Jurkat, Clone E6-1 (cell line): ENCODE results near the gene CCT3. TPM values are rescaled to one million over a fixed set of nuclear protein-coding genes. Genes with fewer than 3 reads are reported as not detected.

Experiments used
- DNase-seq: peaks from one replicate; pipeline ENCODE4 v3.0.0-alpha.2; 2011; ENCODE audit warnings: low read depth, low spot score
- H3K4me3 ChIP-seq: 2 replicates; pipeline ENCODE4 v1.5.1; 2011; ENCODE audit warnings: mild to moderate bottlenecking, low read length, control low read depth, moderate library complexity
- polyA plus RNA-seq: library from polyadenylated mRNA; unstranded; fragments of >200 nt; gene quantifications from one replicate; pipeline ENCODE4 v1.2.1, GENCODE V29; 2012; ENCODE audit warnings: missing spikeins; ENCODE audit not compliant: insufficient read length, insufficient read depth

CCT3 gene
- 653 TPM for polyA plus RNA-seq

DNA sequence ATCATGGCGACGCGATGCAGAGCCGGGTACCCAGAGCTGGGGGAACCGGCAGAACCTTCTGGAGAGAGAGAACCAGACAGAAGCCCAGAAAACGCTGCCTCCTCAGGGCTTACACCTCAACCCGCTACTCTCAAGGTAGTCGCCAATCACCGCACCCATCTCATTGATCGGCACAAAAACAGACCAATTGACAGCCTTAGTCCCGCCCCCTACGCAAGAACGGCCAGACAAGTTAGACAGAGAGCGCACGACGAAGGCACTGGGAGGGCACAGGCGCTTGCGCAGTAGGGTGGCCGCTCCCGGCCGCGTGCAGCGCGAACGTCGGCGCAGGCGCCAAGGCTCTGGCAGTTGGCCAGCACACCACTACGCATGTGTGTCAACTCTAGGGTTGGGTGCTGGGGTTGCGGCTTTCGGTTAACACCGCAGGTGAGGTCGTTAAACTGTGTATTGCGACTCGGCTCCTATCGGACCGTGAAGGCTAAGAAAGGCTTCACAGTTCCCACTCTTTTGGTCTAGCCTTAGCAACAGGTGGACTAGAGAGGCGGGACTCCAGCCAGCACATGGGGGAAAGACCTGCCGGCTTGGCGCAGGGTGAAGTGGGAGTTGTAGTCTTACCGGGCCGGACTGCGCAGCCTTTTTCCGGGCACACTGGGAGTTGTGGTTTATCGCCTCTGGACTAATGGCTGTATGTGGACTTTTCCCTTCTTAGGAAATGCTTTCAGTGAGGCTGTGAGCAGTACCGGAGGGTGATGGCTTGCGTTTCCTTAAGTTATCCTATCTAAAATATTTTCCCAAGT lies at the start of gene CCT3, which contains the start of gene TSACC:
Gene CCT3, minus strand, starts transcription at position 113 of the 797 bp plus-strand sequence. Its CDS starts 108 bp downstream, at position 5.
Gene TSACC, plus strand, starts transcription at position 347 of the 797 bp plus-strand sequence. CDS start 1,232 bp downstream, outside the sequence.
- H3K4me3 ChIP-seq = peak within 1 kb of the TSS; percentile 80
- DNase-seq = peak; percentile 100

DNA sequence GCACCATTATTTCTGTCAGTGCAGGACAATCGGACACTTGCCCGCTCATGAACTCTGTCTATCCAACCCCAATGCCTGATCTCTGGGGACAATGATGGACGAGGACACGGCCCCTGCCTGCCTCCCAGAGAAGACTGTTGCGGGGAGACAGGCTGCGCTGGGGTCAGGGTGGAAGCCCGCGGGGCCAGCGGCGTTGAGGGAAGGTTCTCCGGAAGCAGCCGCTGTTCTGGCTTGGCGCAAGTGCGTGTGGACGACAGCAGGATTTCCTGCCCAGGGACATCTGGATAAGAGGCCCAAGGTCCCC lies 49.7 kb upstream of the CCT3 start:
- DNase-seq = no peak
- H3K4me3 ChIP-seq = no peak overlapping the region

DNA sequence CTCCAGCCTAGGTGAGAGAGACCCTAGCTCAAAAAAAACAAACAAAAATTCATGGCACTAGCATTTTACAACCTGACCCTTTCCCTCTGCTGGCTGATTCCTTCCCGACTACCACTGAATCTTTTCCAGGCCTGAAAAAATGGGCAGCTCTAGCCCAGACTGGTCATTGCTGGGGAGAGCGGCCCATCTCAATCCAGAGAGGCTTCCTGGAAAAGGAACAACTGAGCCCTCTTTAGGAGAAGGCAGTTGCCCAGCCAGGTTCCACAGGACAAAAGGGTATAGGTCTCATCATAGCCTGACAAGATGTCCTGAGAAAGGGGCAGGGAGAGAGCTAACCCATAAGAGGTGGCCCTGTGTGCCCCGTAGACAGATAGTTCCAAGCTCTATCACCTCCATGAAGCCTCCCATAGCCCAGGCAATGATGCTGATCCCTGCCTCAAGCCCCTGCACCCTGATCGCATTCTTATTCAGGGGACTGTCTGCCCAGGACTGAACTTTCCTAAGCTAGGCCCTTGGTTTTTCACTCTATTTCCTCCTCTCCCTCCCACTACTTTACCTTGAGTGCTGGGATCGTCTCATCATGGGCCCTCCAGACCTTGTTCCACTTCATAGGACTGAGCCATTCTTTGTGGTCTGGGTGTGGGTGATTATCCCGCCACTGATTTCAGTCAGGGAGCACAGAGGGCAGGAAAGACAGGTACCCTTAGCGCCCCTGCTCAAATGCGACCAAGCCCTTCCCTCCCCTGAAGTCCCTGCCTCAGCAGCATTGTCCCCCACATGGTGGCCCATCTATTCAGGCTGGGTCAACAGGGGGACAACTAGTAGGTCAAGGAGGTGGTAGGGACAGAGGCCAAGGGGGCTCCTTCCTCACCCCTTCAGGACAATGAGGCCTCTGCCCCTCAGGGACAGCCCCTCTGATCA lies 49.1 kb upstream of the CCT3 start:
- no peak overlapping the region for H3K4me3 ChIP-seq
- DNase-seq = no peak

DNA sequence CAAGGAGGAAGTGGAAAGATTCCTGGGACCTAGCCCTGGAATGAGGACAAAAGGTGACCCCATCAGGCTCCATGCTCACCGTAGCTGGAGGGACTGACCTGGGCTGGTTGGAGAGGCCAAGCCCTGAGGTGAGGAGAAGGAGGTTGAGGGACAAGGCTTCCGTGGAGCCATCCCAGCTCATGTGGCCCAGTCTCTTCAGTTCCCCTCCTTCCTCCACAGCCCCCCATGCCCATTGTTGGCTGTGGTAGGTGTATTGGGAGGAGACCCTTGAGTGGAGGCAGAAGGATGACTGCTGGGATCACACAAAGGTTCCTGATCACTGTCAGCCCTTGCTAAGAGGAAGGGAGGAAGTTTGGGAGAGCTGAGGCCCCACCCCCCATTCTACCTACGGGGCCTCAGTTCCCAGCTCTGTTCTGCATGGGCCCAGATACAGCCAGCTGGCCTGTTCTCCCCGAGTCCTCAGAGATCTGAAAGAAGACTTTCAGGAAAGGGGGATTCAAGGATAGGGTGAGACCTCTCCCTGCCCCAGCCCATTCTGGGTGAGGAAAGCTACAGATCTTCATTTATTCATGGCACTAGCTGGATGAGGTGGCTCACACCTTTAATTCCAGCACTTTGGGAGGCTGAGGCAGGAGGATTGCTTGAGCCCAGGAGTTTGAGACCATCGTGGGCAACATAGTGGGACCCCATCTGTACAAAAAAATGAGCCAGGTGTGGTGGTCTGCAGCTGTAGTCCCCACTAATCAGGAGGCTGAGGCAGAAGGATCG lies 48.2 kb upstream of the CCT3 start:
- DNase-seq = no peak
- H3K4me3 ChIP-seq = no peak overlapping the region

DNA sequence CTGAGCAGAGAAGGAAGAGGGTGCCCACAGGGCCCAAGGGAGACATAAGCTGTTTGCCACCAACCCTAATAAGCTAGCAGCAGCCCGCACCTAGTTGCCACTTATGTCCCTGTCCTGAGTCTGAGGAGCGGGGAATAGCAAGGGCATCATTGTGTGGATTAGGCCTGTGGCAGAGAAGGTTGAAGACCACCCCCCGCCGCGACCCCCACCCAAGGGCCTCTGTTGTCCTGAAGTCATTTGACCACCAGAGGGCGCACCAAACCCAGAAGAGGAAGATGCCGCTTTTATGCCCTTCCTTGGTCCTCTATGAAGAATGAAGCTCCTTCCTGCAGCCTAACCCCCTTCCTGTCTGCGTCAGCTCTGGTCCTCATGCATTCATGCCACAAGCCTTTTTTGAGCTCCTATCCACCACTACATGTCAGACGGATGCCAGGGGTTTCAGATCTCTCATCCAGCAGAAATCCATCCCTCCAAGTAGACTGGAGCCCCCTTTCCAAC lies 47.5 kb upstream of the CCT3 start:
- no peak overlapping the region; the same call in 1 of the 2 replicates for H3K4me3 ChIP-seq
- DNase-seq = peak; percentile 87

DNA sequence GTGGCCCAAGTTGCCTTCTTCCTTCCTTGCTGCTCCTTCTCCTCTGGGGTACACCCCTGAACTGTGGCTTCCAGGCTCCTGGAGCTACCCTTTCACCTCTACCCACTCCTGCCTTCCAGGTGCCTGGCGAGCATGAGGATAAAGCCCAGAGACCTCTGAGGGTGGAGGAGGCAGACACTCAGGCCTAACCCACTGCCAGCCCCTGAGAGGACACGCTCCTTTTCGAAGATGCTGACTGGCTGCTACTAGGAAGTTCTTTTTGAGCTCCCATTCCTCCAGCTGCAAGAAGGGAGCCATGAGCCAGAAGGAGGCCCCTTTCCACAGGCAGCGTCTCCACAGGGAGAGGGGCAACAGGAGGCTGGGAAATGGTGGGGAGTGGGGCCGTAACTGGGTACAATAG lies 46.6 kb upstream of the CCT3 start:
- no peak overlapping the region for H3K4me3 ChIP-seq

DNA sequence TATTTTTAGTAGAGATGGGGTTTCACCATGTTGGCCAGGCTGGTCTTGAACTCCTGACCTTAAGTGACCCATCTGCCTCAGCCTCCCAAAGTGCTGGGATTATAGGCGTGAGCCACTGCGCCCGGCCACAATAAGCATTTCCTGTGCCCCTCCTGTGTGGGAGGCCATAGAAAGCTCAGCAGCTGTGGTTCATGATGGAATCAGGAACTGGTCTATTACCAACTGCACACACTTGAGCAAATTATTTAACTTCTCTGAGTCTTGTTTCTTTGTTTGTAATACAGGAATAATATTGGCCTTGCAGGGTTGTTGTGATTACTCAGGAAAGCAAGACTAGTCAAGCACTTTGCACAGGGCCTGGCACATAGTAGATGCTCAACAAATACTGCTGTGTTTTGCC lies 45.9 kb upstream of the CCT3 start:
- DNase-seq = no peak
- H3K4me3 ChIP-seq = no peak overlapping the region

More for the DNA sequence above, 46.6 kb upstream of the CCT3 start:
- DNase-seq = no peak

DNA sequence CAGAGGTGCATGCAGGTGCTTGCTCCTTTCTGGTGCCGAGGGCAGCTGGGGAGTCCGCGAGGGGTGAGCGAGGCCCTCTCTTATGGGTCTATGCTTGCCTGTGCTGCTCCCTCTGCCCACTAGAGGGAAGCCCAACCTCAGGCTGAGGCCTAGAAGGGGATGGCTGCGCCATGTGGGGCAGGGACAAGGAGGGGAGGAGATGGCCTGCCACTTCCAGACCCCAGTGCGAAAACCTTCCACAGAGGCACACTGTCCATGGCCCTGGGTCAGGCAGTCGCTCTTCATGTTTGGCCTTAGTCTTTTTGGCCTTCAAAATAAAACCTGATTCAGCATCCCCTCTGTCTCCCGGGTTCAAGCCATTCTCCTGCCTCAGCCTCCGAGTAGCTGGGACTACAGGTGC lies 44.9 kb upstream of the CCT3 start:
- no peak overlapping the region for H3K4me3 ChIP-seq
- DNase-seq = peak; percentile 63

DNA sequence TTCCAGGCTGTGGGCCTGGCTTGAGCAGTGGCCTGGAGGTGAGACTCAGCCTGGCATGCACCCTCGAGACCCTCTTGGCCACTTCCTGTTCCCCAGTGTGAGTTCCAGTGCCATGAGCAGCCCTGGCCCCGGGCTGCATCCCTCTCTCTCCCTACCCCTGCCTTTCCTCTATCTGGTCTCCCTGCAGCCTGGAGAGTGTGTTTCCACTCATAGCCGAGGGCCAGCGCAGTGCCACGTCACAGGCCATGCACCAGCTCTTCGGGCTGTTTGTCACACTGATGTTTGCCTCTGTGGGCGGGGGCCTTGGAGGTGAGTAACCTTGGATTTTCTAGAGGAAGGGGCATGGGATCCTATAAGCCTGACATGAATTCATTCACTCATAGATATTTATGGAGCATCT lies 44.5 kb upstream of the CCT3 start:
- DNase-seq = no peak
- H3K4me3 ChIP-seq = no peak overlapping the region

DNA sequence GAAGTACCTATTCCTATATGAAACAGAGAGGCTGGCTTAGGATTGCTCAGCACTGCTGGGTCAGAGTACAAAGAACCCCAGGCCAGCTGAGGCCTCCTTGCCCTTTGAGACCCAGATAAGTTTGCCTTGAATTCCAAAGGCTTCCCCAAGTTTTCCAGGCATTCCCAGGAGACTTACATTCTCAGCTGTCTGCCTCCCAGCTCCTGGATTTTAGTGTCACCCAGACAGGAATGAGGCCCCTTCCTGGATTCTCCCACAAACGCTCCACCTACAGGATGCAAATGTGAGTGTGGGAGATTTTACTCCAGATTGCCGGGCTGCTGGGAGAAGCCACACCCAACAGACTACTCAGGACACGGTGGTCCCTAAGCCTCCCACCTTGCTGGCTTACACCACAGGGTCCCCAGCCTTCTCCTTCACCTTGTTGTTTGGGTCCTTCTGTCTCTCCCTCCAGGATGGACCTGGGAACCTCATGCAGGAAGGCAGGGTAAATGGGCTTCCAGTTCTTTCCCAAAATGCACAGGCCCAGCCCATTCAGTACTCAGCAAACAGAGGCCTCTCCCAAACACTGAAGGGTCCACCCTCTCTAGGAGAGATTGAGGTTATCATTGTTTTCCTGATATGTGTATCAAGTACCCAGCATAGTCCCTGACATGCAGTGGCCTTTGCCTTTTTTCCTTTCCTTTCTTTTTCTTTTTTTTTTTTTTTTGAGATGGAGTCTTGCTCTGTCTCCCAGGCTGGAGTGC lies 41.5 kb upstream of the CCT3 start:
- H3K4me3 ChIP-seq = no peak overlapping the region
- DNase-seq = no peak

DNA sequence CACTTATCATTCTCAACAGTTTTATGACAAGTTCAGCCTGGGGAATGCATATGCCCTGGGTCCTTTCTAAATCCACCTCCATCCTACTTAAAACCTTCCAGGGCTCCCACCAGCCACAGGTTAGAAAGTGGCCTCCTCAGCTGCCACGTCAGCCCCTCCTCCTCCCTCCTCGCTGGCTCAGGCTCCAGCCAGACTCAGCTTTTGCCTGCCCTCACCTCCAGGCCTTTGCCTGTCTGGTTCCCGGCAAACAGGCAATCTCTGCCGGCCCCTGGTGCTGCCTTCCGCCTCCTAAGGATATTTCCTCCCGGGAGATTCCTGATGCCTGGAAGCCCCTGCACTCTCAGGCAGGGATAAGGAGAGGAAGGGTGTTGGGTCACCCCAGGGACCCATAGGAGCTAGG lies 40.5 kb upstream of the CCT3 start:
- no peak overlapping the region for H3K4me3 ChIP-seq
- DNase-seq = no peak

DNA sequence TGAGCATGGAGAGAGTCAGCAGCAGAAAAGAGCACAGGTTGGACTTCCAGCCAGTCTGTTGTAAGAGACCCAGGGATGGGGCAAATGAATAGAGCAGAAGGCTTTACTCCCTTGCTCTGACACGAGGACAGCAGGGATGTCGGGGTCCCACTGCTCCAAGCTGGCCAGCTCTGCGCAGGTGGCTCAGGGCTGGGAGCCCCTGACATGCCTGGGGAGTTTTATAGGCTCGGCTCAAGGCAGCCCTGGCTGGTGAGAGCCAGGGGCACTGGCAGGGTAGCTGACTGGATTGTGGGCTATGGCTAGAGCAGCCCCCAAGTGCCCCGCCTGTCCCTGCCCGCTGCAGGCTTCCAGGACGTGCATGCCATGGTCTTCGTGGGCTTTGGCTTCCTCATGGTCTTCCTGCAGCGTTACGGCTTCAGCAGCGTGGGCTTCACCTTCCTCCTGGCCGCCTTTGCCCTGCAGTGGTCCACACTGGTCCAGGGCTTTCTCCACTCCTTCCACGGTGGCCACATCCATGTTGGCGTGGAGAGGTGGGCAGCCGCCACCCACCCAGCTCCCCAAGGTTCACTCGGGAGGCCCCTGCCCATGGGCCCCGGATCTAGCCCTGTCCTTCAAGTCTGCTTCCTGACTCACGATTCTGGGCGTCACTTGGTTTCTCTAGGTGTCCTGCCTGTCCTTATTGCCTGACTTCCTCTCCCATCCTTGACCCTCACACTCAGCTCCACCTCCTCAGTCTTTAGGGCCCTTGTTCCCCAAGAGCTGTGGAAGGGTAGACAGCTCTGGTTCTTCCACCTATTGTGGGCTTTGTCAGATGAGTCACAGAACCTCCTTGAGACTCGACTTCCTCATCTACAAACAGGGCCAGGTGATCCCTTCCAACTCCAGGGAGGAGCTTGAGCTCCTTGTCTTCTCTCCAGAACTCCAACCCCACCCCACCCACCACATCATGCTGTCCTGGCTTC lies 39.1 kb upstream of the CCT3 start:
- DNase-seq = no peak
- H3K4me3 ChIP-seq = no peak overlapping the region

DNA sequence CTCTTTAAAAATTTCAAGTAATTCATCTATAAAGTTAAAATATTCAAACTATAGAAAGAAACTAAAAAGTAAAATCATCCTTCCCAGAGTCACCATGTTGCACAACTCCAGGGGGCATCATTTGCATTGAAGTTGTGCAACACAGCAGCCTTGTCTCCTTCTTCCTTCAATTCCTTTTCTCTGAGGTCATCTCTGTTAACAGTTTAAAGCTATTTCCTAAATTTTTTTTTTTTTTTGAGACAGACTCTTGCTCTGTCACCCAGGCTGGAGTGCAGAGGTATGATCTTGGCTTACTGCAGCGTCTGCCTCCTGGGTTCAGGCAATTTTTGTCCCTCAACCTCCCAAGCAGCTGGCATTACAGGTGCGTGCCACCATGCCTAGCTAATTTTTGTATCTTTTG lies 38.1 kb upstream of the CCT3 start:
- no peak overlapping the region for H3K4me3 ChIP-seq
- DNase-seq = no peak

DNA sequence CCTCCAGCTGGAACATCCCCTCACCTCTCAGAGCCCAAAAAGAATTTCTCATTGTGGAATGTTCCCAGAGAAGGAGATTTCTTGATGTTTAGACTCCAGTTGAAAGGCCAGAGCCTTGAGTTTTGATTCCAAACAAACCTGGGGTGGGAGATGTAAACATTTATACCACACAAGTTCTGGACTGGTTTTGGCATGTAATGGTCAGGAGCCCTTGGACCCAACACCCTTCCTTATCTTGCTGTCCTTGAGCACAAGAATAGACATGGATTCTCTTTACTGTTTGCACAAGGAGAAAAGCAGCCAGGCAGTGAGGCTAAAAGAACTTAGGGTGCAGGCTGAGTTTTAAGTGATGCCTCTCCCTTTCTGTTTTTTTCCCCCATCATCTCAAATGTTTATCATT lies 35.5 kb upstream of the CCT3 start:
- H3K4me3 ChIP-seq = no peak overlapping the region
- DNase-seq = no peak

DNA sequence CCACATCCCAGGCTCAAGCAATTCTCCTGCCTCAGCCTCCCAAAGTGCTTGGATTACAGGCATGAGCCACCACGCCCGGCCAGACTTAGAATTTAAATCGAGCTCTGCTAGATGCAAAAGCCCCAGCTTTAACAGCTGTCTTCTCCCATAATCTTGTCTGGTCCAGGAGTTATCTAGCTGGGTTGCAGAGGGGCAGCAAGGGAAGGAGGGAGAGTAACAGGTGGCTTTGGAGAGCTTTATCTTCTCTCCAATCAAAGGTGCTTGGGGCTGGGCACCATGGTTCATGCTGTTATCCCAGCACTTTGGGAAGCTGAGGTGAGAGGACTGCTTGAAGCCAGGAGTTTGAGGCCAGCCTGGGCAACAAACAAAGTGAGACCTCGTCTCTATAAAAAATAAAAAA lies 34.8 kb upstream of the CCT3 start:
- H3K4me3 ChIP-seq = no peak overlapping the region
- DNase-seq = no peak

DNA sequence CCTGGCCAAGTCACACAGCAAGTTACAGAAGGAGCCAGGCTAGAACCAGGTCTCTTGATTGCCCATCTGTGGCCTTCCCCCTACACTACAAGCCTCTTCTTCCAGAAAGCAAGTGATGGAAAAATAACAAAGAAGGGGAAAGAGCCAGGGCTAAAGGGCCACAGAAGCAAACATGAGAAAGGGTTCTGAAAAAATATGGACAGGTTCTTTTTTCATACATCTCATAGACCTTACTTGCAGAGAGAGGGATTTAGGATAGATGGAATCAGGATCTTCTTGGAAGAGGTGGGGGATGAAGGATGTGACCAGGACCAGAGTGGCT lies 34.1 kb upstream of the CCT3 start:
- DNase-seq = no peak
- no peak overlapping the region for H3K4me3 ChIP-seq

DNA sequence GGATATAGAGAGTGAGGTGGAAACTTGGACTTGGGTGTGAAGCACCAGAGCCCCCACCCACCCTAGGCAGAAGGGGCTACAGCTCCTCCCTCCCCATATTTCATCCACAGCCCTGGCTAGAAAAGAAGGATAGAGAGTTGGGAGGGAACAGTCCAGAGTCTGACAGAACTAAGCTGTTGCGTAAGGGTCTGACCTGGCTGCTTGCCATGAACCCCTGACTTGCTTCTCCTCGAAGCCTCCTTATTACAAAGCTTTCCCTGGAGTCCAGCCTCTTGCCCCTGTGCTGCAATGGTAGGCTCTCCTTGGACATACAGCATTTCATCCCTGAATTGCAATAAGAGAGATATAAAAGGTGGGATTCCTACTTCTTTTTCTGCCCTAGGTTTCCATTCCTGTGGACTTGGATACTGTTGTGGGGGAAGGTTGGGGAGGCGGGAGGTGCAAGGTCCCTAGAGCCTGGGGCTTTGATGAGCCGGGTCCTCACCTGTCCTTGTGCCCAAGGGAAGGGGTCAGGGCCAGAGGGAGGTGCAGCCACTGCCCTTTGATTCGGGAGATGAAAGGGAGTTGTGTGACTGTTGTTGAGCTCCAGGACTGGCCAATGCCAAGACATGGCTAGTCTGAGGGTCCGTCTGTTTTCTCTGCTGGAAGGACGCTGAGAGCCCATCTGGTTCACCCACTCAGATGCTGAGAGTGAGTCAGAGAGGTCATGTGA lies 33.6 kb upstream of the CCT3 start:
- no peak overlapping the region for H3K4me3 ChIP-seq

More for the DNA sequence above, 33.6 kb upstream of the CCT3 start:
- no peak for DNase-seq
